NCI-H748 (cell line): ENCODE measurements around the gene WDR11.

ENCODE experiments used
- DNase-seq: peaks from one replicate; lab custom pipeline; 2025; ENCODE audit not compliant: unreplicated experiment; lab: John Stamatoyannopoulos, UW

WDR11 gene, protein sequence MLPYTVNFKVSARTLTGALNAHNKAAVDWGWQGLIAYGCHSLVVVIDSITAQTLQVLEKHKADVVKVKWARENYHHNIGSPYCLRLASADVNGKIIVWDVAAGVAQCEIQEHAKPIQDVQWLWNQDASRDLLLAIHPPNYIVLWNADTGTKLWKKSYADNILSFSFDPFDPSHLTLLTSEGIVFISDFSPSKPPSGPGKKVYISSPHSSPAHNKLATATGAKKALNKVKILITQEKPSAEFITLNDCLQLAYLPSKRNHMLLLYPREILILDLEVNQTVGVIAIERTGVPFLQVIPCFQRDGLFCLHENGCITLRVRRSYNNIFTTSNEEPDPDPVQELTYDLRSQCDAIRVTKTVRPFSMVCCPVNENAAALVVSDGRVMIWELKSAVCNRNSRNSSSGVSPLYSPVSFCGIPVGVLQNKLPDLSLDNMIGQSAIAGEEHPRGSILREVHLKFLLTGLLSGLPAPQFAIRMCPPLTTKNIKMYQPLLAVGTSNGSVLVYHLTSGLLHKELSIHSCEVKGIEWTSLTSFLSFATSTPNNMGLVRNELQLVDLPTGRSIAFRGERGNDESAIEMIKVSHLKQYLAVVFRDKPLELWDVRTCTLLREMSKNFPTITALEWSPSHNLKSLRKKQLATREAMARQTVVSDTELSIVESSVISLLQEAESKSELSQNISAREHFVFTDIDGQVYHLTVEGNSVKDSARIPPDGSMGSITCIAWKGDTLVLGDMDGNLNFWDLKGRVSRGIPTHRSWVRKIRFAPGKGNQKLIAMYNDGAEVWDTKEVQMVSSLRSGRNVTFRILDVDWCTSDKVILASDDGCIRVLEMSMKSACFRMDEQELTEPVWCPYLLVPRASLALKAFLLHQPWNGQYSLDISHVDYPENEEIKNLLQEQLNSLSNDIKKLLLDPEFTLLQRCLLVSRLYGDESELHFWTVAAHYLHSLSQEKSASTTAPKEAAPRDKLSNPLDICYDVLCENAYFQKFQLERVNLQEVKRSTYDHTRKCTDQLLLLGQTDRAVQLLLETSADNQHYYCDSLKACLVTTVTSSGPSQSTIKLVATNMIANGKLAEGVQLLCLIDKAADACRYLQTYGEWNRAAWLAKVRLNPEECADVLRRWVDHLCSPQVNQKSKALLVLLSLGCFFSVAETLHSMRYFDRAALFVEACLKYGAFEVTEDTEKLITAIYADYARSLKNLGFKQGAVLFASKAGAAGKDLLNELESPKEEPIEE

DNA sequence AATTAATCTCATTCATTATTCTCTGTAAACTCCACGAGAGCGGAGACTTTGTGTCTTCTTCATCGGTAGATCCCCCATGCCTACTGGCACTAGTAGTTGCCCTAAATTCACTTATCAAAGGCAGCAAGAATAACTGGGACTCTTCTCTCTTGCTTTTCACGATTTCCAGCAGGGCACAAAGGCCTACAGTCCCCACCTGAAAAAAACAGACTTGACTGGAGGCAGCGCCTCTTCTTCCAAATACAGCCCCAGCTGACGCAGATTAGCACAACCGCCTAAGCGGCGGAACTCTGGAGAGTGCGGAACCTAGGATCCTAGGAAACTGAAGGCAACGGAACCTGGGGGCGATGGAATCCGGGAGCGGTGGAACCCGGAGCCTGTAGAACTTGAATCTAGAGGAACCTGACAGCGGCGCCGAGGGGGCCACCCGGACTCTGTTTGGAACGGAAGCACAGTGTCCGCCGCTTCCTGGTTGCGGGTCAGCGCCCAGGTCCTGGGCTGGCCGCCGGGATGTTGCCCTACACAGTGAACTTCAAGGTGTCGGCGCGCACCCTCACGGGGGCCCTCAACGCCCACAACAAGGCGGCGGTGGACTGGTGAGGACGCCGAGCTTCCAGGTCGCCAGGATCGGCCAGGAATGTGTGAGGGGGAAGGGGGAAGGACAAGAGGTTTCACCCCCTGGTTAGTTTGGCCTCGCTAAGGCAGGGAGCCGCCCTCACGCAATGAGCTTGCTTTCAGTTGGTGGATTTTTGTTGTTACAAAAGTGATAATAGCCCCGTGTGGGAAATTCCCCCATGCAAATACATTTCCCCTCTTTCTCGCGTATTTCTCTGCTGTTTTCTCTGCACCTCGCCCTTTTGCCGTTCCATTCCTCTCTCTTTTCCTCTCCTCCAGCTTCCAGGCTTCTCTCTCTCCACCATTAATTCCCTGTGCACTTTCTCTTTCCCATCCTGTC is at the start of gene WDR11:
Gene WDR11 (plus strand): TSS at position 452 of the 955 bp plus-strand sequence. CDS start 59 bp downstream, at position 511.
- peak; percentile 88 for DNase-seq

DNA sequence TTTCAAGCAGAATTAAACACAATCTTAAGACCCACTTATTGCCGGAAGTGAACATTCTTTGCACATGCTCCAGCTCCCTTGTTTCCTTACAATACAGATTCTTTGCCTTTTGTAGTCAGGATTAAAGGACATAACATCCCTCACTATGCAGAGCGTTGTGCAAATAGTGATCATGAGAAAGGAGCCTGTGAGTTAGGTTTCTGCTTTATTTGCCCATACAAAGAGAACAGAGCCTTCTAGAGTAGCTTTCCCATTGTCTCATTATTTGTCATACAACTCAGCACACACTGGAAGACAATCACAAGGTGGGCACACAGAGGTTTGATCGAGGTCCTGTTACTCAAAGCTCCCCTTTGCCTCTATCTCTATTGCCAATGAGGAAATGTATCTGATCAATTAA is 48.2 kb upstream of the WDR11 start:
- DNase-seq: peak; percentile 62

DNA sequence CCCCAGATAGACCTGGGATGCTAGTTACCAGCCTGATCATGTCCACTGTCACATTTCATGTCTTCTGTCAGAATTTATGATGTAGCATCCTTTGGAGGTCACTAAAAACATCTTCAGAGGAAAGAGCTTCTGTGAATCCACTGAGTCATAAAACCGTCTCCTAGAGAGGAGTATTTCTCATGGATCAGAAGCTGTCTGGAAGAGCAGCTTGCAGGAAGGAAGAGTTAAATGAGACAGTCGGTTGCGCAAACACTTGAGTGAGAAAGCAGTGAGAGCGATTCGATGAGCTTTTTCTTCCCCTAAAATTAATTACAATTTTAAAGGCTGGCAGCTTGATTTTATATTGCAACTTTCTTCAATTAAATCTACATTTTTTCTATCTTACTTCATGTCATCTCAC is 47.2 kb upstream of the WDR11 start:
- no peak for DNase-seq

DNA sequence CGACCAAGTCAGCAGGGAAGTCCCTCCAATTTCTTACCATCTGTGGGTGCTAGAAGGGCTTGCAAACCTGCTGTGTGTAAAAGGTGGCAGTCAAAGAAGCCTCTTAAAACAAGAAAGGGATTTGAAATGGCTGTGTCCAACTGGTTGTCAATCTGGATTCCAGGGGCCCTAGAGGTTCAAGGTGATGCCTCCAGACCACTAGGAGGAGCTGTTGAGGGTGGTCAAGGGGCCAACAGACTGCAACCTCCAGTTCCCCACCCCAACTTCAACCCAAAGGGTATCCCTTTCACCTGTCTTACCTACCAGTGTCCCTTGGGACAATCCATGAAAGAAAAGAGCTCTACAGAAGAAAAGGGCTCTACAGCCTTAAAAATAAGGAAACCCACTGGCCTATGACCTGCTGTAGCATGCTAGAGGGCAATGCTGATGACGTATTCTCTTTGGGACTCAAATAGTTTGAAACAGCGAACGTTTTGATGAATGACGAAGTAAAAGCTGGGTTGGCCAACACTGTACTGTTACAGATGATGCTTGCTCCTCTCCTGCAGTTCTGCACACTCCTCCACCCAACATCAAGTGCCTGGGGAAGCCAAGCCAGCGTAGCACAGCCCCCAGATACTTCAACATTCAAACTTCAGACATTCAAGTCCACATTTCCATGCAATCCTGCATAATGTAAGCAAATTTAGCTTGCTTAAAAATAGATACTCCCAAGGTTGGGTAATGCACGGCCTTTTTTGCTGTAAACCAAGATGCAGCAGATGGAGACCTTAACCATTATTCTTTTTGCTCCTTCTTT is 45.9 kb upstream of the WDR11 start:
- no peak for DNase-seq

DNA sequence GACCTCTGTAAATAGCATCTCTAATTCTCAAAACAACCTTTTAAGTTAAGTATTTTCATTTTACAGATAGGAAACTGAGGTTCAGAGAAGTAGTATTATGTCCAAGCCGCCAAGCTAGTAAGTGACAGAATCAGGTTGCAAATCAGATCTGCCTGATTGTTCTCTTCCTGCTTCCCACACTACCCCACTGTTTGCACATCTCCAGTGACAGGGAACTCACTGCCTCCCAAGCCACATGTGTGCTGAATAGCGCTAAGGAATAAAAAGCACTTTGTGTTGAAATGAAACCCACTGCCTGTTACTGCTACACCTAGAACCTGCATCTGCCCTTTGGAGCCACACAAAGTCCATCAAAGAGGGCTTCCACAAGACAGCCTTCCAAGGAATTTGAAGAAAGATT is 45.1 kb upstream of the WDR11 start:
- no peak for DNase-seq

DNA sequence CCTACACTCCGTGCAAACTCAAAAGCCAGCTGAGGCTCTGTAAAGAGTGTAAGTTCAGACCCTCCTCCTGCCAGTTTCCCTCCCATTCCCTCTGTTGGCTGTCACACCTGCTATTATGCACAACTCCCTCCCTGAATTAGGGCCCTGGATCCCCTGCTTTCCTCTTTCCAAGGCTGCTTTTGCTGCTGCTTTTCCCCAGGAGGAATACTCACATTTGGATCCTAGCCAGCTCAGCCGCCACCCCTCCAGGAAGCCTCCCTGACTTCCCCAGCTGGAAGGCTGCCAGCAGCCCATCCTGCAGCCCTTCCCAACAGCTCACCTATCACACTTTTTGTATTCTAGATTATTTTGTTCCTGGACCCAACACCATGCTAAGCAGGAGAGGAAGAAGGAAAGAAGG is 40.9 kb upstream of the WDR11 start:
- DNase-seq: peak; percentile 88

DNA sequence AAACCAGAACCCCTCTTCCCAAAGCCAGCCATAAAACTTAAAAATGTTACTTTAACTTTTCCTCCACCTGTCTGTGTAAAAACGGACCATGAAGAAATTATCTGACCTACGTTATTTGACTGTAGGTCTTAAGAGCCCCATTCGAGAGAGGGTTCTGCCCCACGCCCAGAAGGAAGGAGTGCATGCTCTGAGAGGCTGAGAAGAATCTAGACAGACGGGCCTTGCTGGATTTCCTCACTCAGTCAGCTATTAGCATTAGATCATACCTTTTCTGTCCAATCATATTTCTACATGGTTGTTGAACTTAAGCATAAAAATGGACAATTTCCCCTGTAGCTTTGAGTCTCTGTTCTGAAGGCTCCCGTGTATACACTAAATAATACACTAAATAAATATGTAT is 38.1 kb upstream of the WDR11 start:
- no peak for DNase-seq

DNA sequence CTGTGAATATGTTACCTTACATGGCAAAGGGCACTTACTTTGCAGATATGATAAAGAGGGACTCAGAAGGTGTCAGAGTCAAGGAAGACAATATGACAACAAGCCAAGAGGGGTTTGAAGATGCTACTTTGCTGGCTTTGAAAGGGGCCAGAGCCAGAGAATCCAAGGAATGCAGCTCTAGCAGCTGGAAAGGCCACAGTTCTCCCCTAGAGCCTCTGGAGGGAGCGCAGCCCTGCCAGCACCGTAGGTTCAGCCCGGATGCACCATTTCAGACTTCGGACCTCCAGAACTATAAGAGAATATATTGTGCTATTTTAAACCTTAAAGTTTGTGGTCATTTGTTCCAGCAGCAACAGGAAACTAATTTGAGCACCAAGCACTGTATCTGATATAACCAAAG is 32.9 kb upstream of the WDR11 start:
- no peak for DNase-seq

DNA sequence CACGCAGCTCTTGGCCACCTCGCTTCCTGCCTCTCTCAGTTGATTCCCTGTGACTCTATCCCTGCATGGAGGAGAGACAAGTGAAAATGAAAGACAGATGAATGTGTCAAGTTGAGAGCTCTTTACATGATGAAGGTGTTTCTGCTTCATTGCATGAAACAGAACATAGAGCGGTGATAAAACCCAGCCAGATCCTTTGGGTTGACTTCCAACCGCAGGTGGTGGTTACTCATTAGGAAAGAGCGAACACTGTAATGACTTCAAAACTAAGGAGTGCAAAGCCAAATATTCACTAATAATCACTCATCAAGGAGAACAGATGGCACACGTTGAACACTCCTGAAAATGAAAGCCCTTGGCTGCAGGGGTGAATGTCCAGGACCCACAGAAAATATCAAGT is 31.8 kb upstream of the WDR11 start:
- DNase-seq: no peak

DNA sequence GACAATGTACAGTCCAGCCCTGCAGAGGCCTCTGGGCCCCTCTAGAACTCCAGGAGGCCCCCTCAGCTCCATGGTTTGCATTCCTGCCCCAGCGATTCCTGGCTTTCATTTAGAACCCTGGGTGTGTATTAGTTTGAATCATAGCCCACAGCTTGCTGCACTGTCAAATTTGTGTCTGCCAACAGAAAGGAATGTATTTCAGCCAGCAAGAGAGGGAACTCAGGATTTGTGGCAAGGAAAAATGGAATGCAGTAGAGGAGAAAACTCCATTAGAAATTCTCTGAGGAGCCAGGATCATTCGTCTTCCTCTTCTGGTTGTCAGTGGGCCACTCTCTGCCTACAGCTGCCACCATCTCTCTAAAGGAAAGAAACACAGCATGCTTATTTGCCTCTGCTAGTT is 27.9 kb upstream of the WDR11 start:
- no peak for DNase-seq

DNA sequence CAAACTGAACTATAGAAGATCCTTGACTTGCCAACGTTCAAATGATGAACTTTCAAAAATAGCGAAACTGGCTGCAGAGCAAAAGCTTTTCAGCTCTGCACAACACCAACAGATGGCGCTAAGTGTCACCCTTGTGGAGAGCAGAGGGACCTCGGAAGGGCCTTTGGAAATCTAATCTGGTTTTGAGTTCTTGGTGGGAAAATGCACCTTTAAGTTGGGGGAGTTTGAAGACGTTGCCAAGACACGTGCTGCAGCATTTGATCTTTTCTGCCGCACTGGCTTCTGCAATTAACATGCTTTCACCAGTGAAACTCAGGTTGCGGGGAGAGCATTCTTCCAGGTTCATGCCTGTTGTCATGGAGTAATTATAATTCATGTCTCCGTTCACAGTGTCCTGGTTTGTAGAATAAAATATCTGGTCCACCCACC is 26.3 kb upstream of the WDR11 start:
- DNase-seq: peak; percentile 39

DNA sequence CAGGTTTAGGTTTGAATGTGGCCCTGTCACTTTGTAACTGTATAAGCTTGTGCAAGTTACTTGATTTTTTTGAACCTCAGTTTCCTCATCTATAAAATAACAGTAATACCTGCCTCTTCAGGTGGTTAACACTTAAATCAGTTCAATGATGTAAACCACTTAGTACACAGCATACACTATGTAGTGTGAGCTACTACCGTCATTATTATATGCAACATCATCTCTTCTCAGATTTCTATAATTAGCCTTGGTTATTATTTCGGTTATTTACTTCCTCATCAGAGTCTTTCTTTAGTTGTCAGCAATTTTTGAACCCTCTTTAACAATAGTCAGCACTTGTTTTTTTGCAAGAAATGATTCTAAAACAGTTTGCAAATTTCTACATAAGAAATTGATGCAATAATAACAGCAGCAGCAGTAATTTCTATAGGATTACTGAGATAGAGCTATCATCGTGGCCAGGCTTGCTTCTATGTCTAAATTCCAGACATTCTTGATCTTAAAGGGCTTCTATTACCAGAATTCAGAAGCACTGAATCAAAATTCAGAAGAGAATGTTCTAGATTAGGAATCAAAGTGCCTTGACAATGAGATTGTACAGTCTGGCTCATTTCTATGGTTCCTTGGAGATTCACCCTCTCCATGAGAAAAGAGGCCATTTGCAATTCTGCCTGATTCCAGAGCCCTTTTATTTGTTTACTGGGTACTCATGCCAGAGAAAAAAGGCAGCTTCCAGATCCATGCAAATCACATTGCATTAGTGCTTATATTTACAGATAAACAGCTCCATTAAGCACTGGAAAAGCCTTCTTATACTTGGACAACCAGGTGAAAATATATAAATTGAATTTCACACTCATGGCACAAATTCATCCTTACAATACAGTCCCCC is 25.0 kb upstream of the WDR11 start:
- DNase-seq: no peak

DNA sequence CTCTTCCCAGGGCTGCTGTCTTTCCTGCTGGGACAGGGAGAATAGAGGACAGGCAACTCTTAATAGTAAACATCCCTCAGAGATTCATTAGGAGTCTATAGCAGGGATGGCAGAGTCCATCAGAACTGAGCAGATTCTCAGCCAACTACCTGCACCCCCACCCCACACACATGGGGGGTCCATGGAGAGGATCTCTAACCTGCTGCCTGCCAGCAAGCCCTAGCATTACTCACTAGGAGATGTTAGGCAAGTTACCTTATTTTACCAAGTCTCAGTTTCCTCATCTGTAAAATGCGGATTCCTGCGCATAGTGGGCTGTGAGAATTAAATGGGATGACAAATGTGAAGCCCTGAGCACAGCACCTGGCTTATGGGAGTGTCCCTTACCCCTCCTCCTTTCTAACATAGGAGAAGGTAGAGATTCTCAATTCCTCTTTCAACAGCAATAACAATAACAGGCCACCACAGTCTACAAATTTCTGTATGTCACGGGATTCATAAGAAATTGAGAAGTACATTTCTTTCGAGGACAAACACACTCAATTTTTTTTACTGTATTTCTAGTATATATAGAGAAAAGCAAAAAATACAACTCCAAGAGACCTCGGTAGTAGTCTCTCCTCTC is 23.8 kb upstream of the WDR11 start:
- no peak for DNase-seq

DNA sequence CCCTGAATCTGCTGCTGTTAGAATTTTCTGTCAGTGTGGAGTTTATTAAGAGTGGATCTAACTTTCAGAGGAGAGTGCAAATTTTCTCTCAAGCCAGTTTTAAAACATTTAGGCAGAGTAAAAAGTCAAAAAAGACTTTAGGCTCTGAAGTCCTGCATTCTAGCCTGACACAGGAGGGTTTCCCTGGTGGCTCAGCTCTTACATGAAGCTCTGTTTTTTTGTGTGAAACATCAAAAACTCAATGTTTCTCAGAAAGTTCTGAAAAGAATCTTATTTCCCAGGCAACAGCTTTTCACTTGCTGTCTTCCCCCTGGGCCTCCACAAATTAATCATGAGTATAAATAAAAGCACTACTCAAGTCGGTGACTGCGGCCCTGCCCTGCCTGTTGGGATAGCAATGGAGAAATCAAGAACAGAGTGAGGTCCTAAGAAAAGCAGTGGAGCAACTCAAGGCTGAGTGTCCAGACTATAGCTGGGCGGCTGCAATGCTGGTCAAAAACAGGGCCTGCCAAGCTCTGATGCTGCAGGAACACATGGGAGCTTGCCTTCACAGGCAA is 22.3 kb upstream of the WDR11 start:
- DNase-seq: no peak

DNA sequence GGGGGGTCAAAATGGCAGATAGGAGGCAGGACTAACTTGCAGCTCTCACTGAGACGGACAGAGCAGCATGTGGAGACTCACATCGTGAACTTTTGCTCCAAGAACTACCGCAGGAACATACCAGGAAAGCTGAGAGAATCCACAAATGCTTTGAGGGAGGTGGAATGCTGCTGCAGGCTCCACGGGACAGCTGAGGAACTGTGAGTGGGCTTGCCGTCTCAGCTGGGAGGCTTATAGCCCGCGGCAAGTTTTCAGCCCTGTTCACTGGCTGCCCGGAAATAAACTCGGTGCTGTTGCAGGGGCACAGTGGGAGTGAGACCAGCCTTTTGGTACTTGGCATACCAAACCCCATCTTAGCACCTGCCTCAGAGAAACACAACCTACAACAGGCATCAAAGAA is 19.1 kb upstream of the WDR11 start:
- DNase-seq: no peak

DNA sequence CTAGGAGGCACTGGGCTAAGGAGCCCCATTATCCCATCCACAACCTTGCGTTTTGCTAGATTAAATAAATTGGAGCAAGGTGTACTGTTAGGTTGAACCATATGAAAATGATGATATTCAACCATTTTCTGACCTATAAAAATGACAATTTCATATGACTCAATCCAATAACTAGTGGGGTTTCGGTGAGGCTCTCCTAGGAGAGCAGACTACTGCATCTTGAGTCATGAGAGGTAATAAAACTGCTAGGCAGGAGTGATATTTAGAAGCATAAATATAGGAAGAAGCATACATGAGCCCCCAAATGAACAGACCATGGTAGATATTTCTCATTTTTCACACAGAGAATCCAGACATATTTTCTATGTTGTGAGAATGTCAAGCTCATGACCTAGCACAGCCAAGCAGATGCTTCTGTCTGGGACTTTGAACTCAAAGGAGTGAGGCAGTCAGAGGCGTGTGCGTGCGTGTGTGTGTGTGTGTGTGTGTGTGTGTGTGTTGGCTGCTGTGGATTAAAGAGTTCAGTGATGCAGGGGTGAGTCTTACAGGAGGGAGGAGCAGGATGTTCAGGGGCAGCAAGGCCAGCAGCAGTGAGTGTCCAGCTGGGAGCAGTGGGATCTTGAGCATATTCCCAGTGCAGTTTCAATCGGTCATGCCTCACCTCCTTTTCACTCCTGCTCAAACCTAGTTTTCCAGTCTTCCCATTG is 17.8 kb upstream of the WDR11 start:
- DNase-seq: no peak

DNA sequence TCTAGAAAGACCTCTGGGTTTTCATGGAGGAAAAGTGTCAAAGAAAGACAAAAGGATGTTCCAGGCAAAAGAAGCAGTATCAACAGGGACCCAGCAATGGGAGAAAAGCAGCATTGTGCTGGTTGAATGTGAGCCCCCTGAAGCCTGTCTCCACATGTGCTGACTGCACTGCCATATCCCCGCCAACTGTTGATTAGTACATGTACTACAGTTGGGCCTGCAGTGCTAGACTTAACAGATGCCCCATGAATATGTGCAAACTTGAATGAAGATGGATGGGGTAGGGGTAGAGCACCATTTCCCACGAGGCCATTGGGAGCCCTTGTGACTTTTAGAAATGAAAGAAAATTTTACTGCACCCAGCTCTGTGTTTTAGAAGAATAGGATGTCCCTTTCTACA is 15.6 kb upstream of the WDR11 start:
- DNase-seq: no peak
